Calu3 (cell line): Measurements from ENCODE around the gene BRDT. TPM values are rescaled to one million over a fixed set of nuclear protein-coding genes. Genes with fewer than 3 reads are reported as not detected.

Experiments used
- BruUV-seq: library from RNA; stranded (reverse); fragments of 400-500 nt; replicated peaks from 2 replicates; lab custom pipeline; 2021; lab: Mats Ljungman, UMichigan
- CTCF ChIA-PET: fragments of 300-600 bp; sonication (Branson Sonifier 250); formaldehyde crosslinking; loops from one replicate; lab custom pipeline; 2022; ENCODE audit warnings: antibody characterized with exemption; lab: Charles Lee
- DNase-seq: peaks from one replicate; pipeline ENCODE4 v3.0.0; 2022
- H3K27ac Mint-ChIP-seq: one replicate; pipeline ENCODE4 v1.8.0; 2022; ENCODE audit warnings: mixed read lengths; ENCODE audit not compliant: unreplicated experiment
- H3K27me3 Mint-ChIP-seq: one replicate; pipeline ENCODE4 v1.8.0; 2022; ENCODE audit warnings: mixed read lengths; ENCODE audit not compliant: unreplicated experiment
- H3K36me3 Mint-ChIP-seq: one replicate; pipeline ENCODE4 v1.8.0; 2022; ENCODE audit warnings: mild to moderate bottlenecking, moderate library complexity, mixed read lengths; ENCODE audit not compliant: insufficient read depth, unreplicated experiment
- H3K4me1 Mint-ChIP-seq: one replicate; pipeline ENCODE4 v1.8.0; 2022; ENCODE audit warnings: mild to moderate bottlenecking, low read depth, mixed read lengths; ENCODE audit not compliant: unreplicated experiment
- H3K4me3 Mint-ChIP-seq: one replicate; pipeline ENCODE4 v1.8.0; 2022; ENCODE audit warnings: mild to moderate bottlenecking, low read depth, moderate library complexity, mixed read lengths; ENCODE audit not compliant: unreplicated experiment
- H3K9me3 Mint-ChIP-seq: one replicate; pipeline ENCODE4 v1.8.0; 2022; ENCODE audit warnings: low read depth, mixed read lengths; ENCODE audit not compliant: unreplicated experiment
- intact Hi-C: fragments of 100-400 bp; cut with micrococcal nuclease; formaldehyde crosslinking; loops from one replicate; pipeline ENCODE4 v1.10.0; 2022; ENCODE audit not compliant: unreplicated experiment
- total RNA-seq: library from RNA; stranded (reverse); gene quantifications from 2 replicates; pipeline ENCODE4 v1.2.3, GENCODE V29; 2022
- TF ChIP-seq, protein P1 (sequence below): fragments of 200-600 bp; IDR thresholded peaks from one replicate; pipeline ENCODE4 v1.8.0; 2022; ENCODE audit warnings: antibody characterized with exemption; ENCODE audit not compliant: unreplicated experiment

BRDT gene
- total RNA-seq, 1 experiment from 2014 or later: not detected

DNA sequence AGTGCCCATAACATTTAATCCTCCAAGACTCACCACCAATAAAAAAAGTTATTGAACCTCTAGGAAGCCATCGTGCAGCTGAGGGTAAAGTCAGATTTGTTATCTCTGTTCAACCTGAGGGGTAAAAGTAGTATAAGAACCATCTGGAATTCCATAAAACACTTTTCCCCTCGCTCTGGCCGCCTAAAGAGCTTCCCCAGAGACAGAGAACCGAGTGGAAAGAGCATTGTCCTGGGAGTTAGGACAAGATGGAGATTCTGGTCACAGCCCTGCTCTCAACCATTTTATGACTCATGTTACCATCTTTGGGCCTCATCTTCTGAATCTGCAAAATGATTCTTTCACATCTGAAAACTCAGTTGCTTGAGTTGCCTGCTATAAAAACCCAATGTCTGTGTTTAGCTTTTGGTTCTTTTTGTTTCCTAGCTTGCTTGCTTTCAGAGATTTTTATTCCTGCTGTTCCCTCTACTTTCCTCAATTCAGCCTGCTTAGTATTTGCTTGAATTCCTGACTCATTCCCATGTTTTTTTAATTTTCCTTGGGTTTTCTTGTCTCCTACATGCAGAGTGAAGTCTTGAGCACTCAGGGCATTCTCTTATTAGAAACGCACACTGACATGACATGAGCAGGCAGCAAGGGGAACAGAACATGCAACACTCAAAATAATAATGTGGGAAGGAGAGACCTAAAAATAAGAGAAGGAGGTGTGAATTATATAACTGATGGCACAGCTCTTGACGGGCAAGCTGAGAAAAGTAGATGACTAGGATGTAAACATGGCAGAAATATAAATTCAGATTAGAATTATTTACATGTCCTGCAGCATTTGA lies 82.3 kb downstream of the BRDT start:
- no peak for DNase-seq
- Mint-ChIP-seq H3K4me3 (no peak overlapping the region), H3K9me3 (no peaks in the 10 kb centered on the region), H3K4me1 (peaks cover 16% of the 10 kb centered on the region), H3K36me3 (peaks cover 18% of the 10 kb centered on the region), H3K27ac (no peak overlapping the region), H3K27me3 (no peaks in the 10 kb centered on the region)
- intact Hi-C loops: no loop called here
- TF ChIP-seq, protein P1, sequence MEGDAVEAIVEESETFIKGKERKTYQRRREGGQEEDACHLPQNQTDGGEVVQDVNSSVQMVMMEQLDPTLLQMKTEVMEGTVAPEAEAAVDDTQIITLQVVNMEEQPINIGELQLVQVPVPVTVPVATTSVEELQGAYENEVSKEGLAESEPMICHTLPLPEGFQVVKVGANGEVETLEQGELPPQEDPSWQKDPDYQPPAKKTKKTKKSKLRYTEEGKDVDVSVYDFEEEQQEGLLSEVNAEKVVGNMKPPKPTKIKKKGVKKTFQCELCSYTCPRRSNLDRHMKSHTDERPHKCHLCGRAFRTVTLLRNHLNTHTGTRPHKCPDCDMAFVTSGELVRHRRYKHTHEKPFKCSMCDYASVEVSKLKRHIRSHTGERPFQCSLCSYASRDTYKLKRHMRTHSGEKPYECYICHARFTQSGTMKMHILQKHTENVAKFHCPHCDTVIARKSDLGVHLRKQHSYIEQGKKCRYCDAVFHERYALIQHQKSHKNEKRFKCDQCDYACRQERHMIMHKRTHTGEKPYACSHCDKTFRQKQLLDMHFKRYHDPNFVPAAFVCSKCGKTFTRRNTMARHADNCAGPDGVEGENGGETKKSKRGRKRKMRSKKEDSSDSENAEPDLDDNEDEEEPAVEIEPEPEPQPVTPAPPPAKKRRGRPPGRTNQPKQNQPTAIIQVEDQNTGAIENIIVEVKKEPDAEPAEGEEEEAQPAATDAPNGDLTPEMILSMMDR: no peak
- BruUV-seq: no TSS peak
- CTCF ChIA-PET: interaction anchor here (1.1 kb wide), 1 partner anchor 10 kb away, joined by 9 read pairs; no protein-coding TSS in a partner anchor

- no TSS peak for BruUV-seq
- no peaks in the 10 kb centered on the region for H3K9me3 Mint-ChIP-seq
- intact Hi-C loops: no loop called here
- CTCF ChIA-PET: no interaction called here
- H3K27me3 Mint-ChIP-seq: no peaks in the 10 kb centered on the region
- H3K4me3 Mint-ChIP-seq: no peak overlapping the region
- no peaks in the 10 kb centered on the region for H3K36me3 Mint-ChIP-seq
- TF ChIP-seq, protein P1: no peak
- H3K27ac Mint-ChIP-seq: no peak overlapping the region
- DNase-seq: no peak
- H3K4me1 Mint-ChIP-seq: no peaks in the 10 kb centered on the region
Observed at GRCh38 chr1:92037400-92037799, 88.2 kb downstream of the BRDT start.

GRCh38 chr1:92038695-92039346 lies 89.6 kb downstream of the BRDT start:
- CTCF ChIA-PET: no interaction called here
- intact Hi-C loops: no loop called here
- TF ChIP-seq, protein P1: no peak
- H3K4me1 Mint-ChIP-seq: no peaks in the 10 kb centered on the region
- no peak overlapping the region for H3K27ac Mint-ChIP-seq
- no peaks in the 10 kb centered on the region for H3K27me3 Mint-ChIP-seq
- no peaks in the 10 kb centered on the region for H3K9me3 Mint-ChIP-seq
- no peak for DNase-seq
- H3K36me3 Mint-ChIP-seq: no peaks in the 10 kb centered on the region
- no peak overlapping the region for H3K4me3 Mint-ChIP-seq
- BruUV-seq: no TSS peak

DNA sequence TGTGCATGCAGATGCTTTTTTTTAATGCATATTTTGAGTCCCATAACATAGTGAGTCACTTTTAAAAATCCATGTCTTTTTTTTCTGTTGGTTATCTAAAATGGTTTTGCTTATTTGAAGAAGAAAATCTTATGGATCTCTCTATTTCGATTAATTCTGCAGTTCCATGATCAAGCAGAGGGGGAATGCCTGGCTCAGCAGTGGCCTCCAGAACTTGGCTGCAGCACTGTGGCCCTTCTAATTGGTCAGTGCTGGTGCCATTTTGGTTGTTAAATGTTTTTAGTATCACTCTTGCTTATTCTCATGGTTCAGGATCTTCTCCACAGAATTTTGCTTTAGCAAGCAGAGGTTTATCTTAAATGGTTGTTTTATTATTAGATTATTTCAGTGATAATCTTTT lies 91.8 kb downstream of the BRDT start:
- Mint-ChIP-seq H3K27ac (no peak overlapping the region), H3K4me1 (no peaks in the 10 kb centered on the region), H3K4me3 (no peak overlapping the region), H3K9me3 (no peaks in the 10 kb centered on the region), H3K27me3 (no peaks in the 10 kb centered on the region), H3K36me3 (no peaks in the 10 kb centered on the region)
- BruUV-seq: no TSS peak
- intact Hi-C loops: no loop called here
- CTCF ChIA-PET: no interaction called here
- TF ChIP-seq, protein P1: no peak
- DNase-seq: no peak
